ENCODE results near the gene ATP5PD.

ATP5PD gene

DNA sequence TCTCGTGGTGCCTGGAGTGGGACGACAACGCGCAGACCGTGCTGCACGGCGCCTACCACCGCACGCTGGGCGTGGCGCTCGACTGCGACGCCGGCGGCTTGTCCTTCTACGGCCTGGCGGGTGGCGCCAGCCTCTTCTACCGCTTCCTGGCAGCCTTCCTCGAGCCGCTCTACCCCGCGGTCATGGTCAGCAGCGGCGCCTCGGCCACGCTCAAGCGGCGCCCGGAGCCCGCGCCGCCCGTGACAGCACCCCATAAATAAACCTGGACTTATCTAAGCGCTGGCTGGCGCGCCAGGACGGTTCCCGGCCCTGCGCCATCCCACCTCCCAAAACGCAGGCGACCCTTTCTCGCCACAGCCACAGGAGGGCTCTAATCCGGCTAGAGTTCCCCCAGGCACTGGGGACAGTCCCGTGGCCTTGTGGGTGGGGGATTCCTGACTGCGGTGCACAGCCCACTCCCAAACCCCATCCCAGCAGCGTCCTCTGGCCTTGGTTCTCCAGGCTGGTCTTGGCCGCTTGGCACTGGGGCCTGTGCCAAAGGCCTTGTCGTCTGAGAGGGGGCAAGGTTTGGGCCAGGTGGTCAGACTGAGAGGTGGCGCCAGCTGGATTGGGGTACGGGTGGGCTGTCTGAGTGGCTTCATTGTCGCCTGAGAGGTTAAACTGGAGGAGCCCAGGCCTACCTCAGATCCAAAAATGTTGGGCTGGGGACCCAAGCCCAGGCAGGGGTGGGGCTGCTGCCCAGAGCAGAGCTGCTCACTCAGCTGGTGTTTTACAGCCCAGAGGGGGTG, 30.9 kb upstream of the ATP5PD start:
- Histone ChIP-seq H3K4me2 (ENCODE audit: insufficient read depth, low read length) (no peak overlapping the region), H3K4me1 (ENCODE audit: insufficient read depth, low read length) (no peaks in the 10 kb centered on the region), H3K27ac (ENCODE audit: low read length) (no peak overlapping the region), H3K27me3 (ENCODE audit: insufficient read depth, low read length, poor library complexity) (no peaks in the 10 kb centered on the region), H3K36me3 (ENCODE audit: insufficient read depth, low read length) (no peaks in the 10 kb centered on the region), H3K79me2 (ENCODE audit: insufficient read depth, low read length) (no peaks in the 10 kb centered on the region), H3K9me3 (ENCODE audit: insufficient read depth, low read length, severe bottlenecking) (no peaks in the 10 kb centered on the region), H2AFZ (ENCODE audit: low read depth, low read length) (no peak overlapping the region), H3K9ac (ENCODE audit: low read depth, low read length) (no peak overlapping the region), H4K20me1 (ENCODE audit: insufficient read depth, low read length) (no peaks in the 10 kb centered on the region), H3K4me3 (ENCODE audit: low read depth in 1 of 2, low read length in 2 of 2) (no peak overlapping the region)
- ATAC-seq (ENCODE audit: insufficient read depth, low read depth) (no peak), DNase-seq (no peak)
- TF ChIP-seq CTCF (IDR thresholded peaks at IDR 0.05; ENCODE audit: borderline replicate concordance, extremely low read depth, low read length, poor library complexity, severe bottlenecking), result no peak
- TF ChIP-seq EZH2 (IDR thresholded peaks at IDR 0.05; ENCODE audit: borderline replicate concordance, low read depth, low read length, severe bottlenecking), result no peak

- H3K27me3 ChIP-seq (ENCODE audit: insufficient read depth, low read length, poor library complexity), result no peaks in the 10 kb centered on the region
- no peaks in the 10 kb centered on the region for H3K79me2 ChIP-seq (ENCODE audit: insufficient read depth, low read length)
- no peak overlapping the region for H3K9ac ChIP-seq (ENCODE audit: low read depth, low read length)
- H4K20me1 ChIP-seq (ENCODE audit: insufficient read depth, low read length), result no peaks in the 10 kb centered on the region
- no peak for TF ChIP-seq CTCF (IDR thresholded peaks at IDR 0.05; ENCODE audit: borderline replicate concordance, extremely low read depth, low read length, poor library complexity, severe bottlenecking)
- no peak for TF ChIP-seq EZH2 (IDR thresholded peaks at IDR 0.05; ENCODE audit: borderline replicate concordance, low read depth, low read length, severe bottlenecking)
- no peak overlapping the region for H3K27ac ChIP-seq (ENCODE audit: low read length)
- no peak overlapping the region for H2AFZ ChIP-seq (ENCODE audit: low read depth, low read length)
- no peaks in the 10 kb centered on the region for H3K9me3 ChIP-seq (ENCODE audit: insufficient read depth, low read length, severe bottlenecking)
- no peak overlapping the region for H3K4me3 ChIP-seq (ENCODE audit: low read depth in 1 of 2, low read length in 2 of 2)
- no peak for DNase-seq
- no peak for ATAC-seq (ENCODE audit: insufficient read depth, low read depth)
- H3K4me1 ChIP-seq (ENCODE audit: insufficient read depth, low read length), result no peaks in the 10 kb centered on the region
- no peak overlapping the region for H3K4me2 ChIP-seq (ENCODE audit: insufficient read depth, low read length)
- H3K36me3 ChIP-seq (ENCODE audit: insufficient read depth, low read length), result no peaks in the 10 kb centered on the region
These were observed 30.3 kb upstream of the ATP5PD start for GRCh38 chr17:75077072-75077495.

GRCh38 chr17:75075597-75076336, 29.0 kb upstream of the ATP5PD start:
- TF ChIP-seq EZH2 (IDR thresholded peaks at IDR 0.05; ENCODE audit: borderline replicate concordance, low read depth, low read length, severe bottlenecking) (no peak), CTCF (IDR thresholded peaks at IDR 0.05; ENCODE audit: borderline replicate concordance, extremely low read depth, low read length, poor library complexity, severe bottlenecking) (no peak)
- Histone ChIP-seq H3K9me3 (ENCODE audit: insufficient read depth, low read length, severe bottlenecking) (no peaks in the 10 kb centered on the region), H3K9ac (ENCODE audit: low read depth, low read length) (no peak overlapping the region), H4K20me1 (ENCODE audit: insufficient read depth, low read length) (no peaks in the 10 kb centered on the region), H3K27me3 (ENCODE audit: insufficient read depth, low read length, poor library complexity) (no peaks in the 10 kb centered on the region), H3K4me3 (ENCODE audit: low read depth in 1 of 2, low read length in 2 of 2) (no peak overlapping the region), H3K4me1 (ENCODE audit: insufficient read depth, low read length) (no peaks in the 10 kb centered on the region), H2AFZ (ENCODE audit: low read depth, low read length) (no peak overlapping the region), H3K27ac (ENCODE audit: low read length) (no peak overlapping the region), H3K36me3 (ENCODE audit: insufficient read depth, low read length) (no peaks in the 10 kb centered on the region), H3K4me2 (ENCODE audit: insufficient read depth, low read length) (no peak overlapping the region), H3K79me2 (ENCODE audit: insufficient read depth, low read length) (no peaks in the 10 kb centered on the region)
- DNase-seq, result no peak
- no peak for ATAC-seq (ENCODE audit: insufficient read depth, low read depth)
